Spleen (tissue), 7 donors: ENCODE results near the gene BCLAF1.

Experiments used
- POLR2AphosphoS5 ChIP-seq, 3 donors: sonication (generic); formaldehyde crosslinking; IDR thresholded peaks; one replicate each; pipeline ENCODE4 v1.5.1; 2017; ENCODE audit warnings: antibody characterized with exemption in 3 of 3
- TF ChIP-seq, protein P1 (sequence below), 11 experiments: fragments of 200-600 bp in 7 of 11; fragments of 450-650 bp in 4 of 11; sonication (generic) in 4 of 11; IDR thresholded peaks in 8 of 11; conservative IDR thresholded peaks in 3 of 11; 1 replicate in 7 of 11; 2 replicates in 4 of 11; pipeline versions ENCODE4 v1.4.0 to v1.8.0; 2016 to 2021; ENCODE audit warnings: antibody characterized with exemption in 11 of 11, inconsistent platforms in 4 of 11, mild to moderate bottlenecking in 1 of 11
- donor health status: DM: no; HTN: no; CAD: no; lungs with moderate emphysema.
- donor health status: DM: no; HTN: no; CAD: no.
- donor health status: DM: no; HTN: no; CAD: no.

DNA sequence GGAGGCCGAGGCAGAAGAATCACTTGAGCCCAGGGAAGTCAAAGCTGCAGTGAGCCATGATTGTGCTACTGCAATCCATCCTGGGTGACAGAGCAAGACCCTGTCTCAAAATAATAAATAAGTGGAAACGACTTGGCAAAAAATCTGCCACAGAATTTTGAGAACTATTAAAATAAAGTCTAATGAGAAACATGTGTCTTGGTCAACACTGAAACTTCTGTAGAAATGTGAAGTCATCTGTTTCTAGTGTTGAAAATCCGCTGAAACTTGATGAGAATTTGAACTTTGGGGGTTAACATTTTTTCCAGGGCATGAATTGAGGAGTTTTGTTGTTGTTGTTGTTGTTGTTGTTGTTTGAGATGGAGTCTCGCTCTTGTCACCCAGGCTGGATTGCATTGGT lies 29.0 kb upstream of the BCLAF1 start:
- no peak for TF ChIP-seq POLR2AphosphoS5 (IDR thresholded peaks at IDR 0.05)
- TF ChIP-seq, protein P1, sequence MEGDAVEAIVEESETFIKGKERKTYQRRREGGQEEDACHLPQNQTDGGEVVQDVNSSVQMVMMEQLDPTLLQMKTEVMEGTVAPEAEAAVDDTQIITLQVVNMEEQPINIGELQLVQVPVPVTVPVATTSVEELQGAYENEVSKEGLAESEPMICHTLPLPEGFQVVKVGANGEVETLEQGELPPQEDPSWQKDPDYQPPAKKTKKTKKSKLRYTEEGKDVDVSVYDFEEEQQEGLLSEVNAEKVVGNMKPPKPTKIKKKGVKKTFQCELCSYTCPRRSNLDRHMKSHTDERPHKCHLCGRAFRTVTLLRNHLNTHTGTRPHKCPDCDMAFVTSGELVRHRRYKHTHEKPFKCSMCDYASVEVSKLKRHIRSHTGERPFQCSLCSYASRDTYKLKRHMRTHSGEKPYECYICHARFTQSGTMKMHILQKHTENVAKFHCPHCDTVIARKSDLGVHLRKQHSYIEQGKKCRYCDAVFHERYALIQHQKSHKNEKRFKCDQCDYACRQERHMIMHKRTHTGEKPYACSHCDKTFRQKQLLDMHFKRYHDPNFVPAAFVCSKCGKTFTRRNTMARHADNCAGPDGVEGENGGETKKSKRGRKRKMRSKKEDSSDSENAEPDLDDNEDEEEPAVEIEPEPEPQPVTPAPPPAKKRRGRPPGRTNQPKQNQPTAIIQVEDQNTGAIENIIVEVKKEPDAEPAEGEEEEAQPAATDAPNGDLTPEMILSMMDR (IDR thresholded peaks at IDR 0.05 in 8 of 11, conservative IDR thresholded peaks at IDR 0.05 in 3 of 11), result no peak
